ENCODE data around the gene NSF.
A peak's percentile ranks its signal among the peaks of the same experiment; 100 is the strongest.
"Not testable (repeated sequence)": the region's sequence is repeated elsewhere in the genome, so short reads cannot be mapped to it uniquely, and the experiment has no call there.

Gene NSF

GRCh38 chr17:46768896-46769295 lies 178.4 kb downstream of the NSF start:
- H3K4me1 ChIP-seq (ENCODE audit: control insufficient read depth, insufficient read depth, low read length, poor library complexity, severe bottlenecking), result peaks cover 42% of the 10 kb centered on the region
- not testable (repeated sequence) for H3K27ac ChIP-seq (ENCODE audit: low read depth, low read length, severe bottlenecking); H3K9me3 ChIP-seq (ENCODE audit: control insufficient read depth, low read length); H3K4me3 ChIP-seq (ENCODE audit: extremely low read depth, insufficient read depth, low read length, poor library complexity, severe bottlenecking)
- peaks cover 24% of the 10 kb centered on the region for H3K36me3 ChIP-seq (ENCODE audit: control insufficient read depth, insufficient read depth, low read length)
- WGBS, 2 experiments (ENCODE audit: insufficient coverage in 2 of 2), result 89 to 95% methylated on average over 12 to 13 of the region's 14 CpGs

DNA sequence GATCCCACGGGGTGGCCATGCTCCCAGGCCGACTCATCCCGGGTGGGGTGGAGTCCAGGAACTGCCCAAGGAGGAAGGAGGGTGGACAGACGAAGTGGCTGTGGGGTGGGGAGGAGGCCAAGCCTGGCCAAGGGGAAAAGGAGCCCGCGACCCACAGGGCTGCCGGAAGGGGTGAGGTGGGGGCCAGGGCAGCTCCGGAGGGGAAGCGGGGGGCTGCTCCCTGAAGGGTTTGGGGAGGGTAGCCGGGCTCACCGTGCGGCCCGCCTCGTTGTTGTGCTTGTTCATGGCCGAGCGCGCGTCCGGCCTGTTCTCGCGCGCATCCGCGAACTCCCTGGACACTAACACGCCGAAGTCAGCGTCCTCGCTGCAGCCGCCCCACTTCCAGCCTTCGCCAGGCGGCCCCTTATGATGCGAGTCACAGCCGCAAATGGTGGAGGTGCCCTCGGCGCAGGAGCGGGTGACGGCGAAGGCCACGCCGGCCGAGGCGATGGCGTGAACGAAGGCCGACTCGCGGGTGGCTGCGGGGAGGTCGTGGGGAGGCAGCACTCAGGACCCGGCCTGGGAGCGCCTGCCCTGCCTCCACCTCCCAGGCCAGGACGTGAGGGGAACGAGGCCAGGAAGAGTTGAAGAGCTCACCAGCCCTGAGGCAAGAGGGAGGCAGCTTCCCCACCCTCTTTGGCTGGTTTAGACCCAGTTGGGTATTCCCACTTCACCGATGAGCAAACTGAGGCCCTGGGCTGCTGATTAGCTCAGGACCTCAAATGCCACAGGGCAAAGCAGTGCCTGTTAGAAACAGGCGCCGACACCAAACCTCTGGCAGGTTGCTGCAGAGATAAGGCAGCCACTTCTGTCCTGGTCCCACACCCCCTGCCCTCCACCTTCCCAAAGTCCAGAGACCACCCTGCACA lies 179.3 kb downstream of the NSF start:
- 96% methylated on average over 46 to 54 of the region's 56 CpGs for WGBS, 2 experiments (ENCODE audit: insufficient coverage in 2 of 2)
- Histone ChIP-seq H3K27ac (ENCODE audit: low read depth, low read length, severe bottlenecking) (peak overlapping the region; percentile 82), H3K4me3 (ENCODE audit: extremely low read depth, insufficient read depth, low read length, poor library complexity, severe bottlenecking) (no peak overlapping the region), H3K9me3 (ENCODE audit: control insufficient read depth, low read length) (no peaks in the 10 kb centered on the region), H3K4me1 (ENCODE audit: control insufficient read depth, insufficient read depth, low read length, poor library complexity, severe bottlenecking) (peaks cover 33% of the 10 kb centered on the region), H3K36me3 (ENCODE audit: control insufficient read depth, insufficient read depth, low read length) (peaks cover 20% of the 10 kb centered on the region)

GRCh38 chr17:46770439-46770817 lies 180.0 kb downstream of the NSF start:
- Histone ChIP-seq H3K4me1 (ENCODE audit: control insufficient read depth, insufficient read depth, low read length, poor library complexity, severe bottlenecking) (peaks cover 26% of the 10 kb centered on the region), H3K4me3 (ENCODE audit: extremely low read depth, insufficient read depth, low read length, poor library complexity, severe bottlenecking) (peak overlapping the region; percentile 46), H3K9me3 (ENCODE audit: control insufficient read depth, low read length) (no peaks in the 10 kb centered on the region), H3K36me3 (ENCODE audit: control insufficient read depth, insufficient read depth, low read length) (peaks cover 16% of the 10 kb centered on the region), H3K27ac (ENCODE audit: low read depth, low read length, severe bottlenecking) (peak overlapping the region; percentile 82)
- WGBS, 2 experiments (ENCODE audit: insufficient coverage in 2 of 2), result 78 to 85% methylated on average over 8 to 13 of the region's 14 CpGs

- H3K9me3 ChIP-seq (ENCODE audit: control insufficient read depth, low read length), result no peaks in the 10 kb centered on the region
- H3K27ac ChIP-seq (ENCODE audit: low read depth, low read length, severe bottlenecking), result peak overlapping the region; percentile 82
- peak overlapping the region; percentile 46 for H3K4me3 ChIP-seq (ENCODE audit: extremely low read depth, insufficient read depth, low read length, poor library complexity, severe bottlenecking)
- peaks cover 25% of the 10 kb centered on the region for H3K4me1 ChIP-seq (ENCODE audit: control insufficient read depth, insufficient read depth, low read length, poor library complexity, severe bottlenecking)
- WGBS, 2 experiments (ENCODE audit: insufficient coverage in 2 of 2), result 7 to 9% methylated on average over 51 to 55 of the region's 73 CpGs
- peaks cover 17% of the 10 kb centered on the region for H3K36me3 ChIP-seq (ENCODE audit: control insufficient read depth, insufficient read depth, low read length)
These were observed 180.5 kb downstream of the NSF start for GRCh38 chr17:46770818-46771560.

DNA sequence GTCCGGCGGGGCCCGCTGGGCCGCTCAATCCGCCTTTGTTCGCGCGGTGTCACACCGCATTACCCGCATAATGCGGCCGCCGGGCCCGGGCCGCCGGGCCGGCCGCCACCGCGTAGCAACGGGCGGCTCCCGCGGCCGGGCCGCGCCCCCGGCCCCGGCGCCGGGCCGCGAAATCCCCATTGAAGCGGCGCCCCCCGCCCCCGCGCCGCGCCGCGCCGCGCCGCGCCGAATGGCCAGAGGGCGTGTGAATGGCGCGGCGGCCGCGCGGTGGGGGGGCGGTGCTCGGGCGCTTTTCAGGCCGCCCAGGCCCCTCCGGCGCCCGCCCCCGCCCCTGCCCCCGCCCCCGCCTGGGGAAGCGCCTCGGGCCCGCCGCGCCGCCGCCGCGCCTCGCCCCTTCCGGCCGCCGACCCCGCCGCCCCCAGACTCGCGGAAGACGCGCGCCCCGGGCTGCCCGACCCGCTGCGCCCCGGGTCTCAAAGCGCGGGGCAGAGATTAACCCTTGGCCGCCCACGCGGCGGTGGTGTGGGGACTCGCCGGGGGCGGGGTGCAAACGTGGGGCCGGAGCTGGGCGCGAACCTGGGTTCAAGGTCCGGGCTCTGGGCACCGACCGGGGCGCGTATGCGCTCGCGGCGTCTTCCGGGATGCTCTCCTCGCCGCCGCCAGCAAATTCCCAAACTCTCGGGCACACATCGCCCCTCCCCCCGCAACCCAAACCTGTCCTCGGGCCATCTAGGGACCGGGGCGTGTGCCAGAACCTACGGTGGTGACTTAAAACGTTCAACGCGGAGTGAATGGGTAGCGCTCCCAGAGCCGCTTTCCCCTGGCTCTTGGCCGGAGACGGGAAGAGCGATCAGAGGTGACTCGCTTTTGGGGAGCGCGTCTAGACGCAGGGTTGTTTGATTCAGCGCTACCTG lies 181.3 kb downstream of the NSF start:
- WGBS, 2 experiments (ENCODE audit: insufficient coverage in 2 of 2), result 1% methylated on average over 101 to 112 of the region's 135 CpGs
- Histone ChIP-seq H3K9me3 (ENCODE audit: control insufficient read depth, low read length) (no peaks in the 10 kb centered on the region), H3K36me3 (ENCODE audit: control insufficient read depth, insufficient read depth, low read length) (peaks cover 18% of the 10 kb centered on the region), H3K4me3 (ENCODE audit: extremely low read depth, insufficient read depth, low read length, poor library complexity, severe bottlenecking) (peak overlapping the region; percentile 46), H3K4me1 (ENCODE audit: control insufficient read depth, insufficient read depth, low read length, poor library complexity, severe bottlenecking) (peaks cover 24% of the 10 kb centered on the region), H3K27ac (ENCODE audit: low read depth, low read length, severe bottlenecking) (peak overlapping the region; percentile 82)

DNA sequence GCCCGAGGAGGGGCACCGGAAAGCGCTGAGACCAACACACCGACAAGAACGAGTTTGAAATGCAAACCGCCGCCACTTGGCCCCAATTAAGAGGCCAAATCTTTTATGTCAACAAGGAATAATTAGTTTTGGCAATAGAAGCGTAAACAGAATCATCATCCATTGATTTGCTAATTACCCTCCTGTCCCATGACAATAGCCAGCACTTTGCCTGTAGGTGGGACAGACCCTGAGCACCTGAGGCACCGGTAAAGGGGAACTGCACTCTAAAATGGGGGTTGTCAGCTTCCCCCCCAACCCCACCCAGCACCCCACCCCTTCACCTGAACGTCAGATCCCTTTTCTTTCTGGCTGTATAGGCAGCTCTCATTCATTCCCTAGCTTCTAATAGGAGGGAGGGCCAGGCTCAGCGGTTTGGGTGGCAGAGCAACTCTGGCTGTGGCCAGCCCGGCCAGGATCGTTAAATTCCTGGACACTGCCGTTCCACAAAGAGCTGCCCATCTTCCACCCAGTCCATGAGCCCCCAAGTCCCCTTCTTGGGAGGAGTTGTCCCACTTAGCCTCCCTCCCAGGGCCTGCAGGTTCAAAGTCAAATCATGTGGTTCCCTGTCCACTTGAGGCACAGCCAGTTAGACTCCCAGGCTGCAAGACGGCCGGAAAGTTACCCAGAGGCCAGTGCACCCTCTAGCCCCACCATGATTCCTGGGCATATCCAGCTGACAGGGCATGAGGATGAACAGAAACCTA lies 182.2 kb downstream of the NSF start:
- Histone ChIP-seq H3K9me3 (ENCODE audit: control insufficient read depth, low read length) (no peaks in the 10 kb centered on the region), H3K4me1 (ENCODE audit: control insufficient read depth, insufficient read depth, low read length, poor library complexity, severe bottlenecking) (peaks cover 18% of the 10 kb centered on the region), H3K27ac (ENCODE audit: low read depth, low read length, severe bottlenecking) (peak overlapping the region; percentile 62), H3K36me3 (ENCODE audit: control insufficient read depth, insufficient read depth, low read length) (peaks cover 18% of the 10 kb centered on the region), H3K4me3 (ENCODE audit: extremely low read depth, insufficient read depth, low read length, poor library complexity, severe bottlenecking) (peak overlapping the region; percentile 45)
- 11 to 31% methylated on average over 9 to 10 of the region's 16 CpGs for WGBS, 2 experiments (ENCODE audit: insufficient coverage in 2 of 2)

DNA sequence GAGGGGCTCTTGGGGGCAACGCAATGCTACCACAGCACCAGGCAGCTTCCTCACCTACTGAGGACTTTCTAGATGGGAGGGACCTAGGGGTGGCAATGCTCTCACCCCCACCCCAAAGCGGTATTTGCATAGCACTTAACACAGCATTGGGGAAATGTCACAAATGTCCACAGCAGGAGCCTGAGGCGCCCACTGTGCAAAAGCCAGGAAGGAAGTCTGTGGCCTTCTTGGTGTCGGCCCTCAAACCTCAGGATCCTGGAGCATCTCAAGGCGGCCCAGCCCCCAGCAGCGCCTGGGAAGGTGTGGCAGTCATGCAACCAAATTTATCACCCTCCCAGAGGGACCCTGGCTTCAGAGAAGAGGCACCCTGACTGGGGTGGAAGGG lies 182.7 kb downstream of the NSF start:
- H3K4me3 ChIP-seq (ENCODE audit: extremely low read depth, insufficient read depth, low read length, poor library complexity, severe bottlenecking), result no peak overlapping the region
- peaks cover 14% of the 10 kb centered on the region for H3K36me3 ChIP-seq (ENCODE audit: control insufficient read depth, insufficient read depth, low read length)
- H3K9me3 ChIP-seq (ENCODE audit: control insufficient read depth, low read length), result no peaks in the 10 kb centered on the region
- 32 to 35% methylated on average over 5 of the region's 6 CpGs for whole genome bisulfite sequencing, 2 experiments (ENCODE audit: insufficient coverage in 2 of 2)
- no peak overlapping the region for H3K27ac ChIP-seq (ENCODE audit: low read depth, low read length, severe bottlenecking)
- peaks cover 18% of the 10 kb centered on the region for H3K4me1 ChIP-seq (ENCODE audit: control insufficient read depth, insufficient read depth, low read length, poor library complexity, severe bottlenecking)

DNA sequence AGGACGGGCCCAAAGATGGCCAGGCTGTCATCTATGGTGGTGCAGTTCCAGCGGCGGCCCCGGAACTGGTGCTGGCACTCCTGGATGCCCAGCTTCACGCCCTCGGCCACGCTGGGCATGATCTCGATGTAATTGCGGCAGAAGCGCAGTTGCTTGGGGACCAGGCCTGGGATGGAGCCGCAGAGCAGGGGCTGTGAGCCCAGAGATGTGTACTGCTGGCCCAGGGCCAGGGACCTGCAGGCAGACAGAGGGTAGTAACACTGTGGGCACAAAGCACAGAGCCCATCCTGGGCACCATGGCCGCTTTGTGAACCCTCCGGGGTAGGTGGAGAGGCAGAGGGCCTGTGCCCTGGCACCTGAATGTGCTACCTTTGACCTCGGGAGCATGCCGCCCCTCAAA lies 183.2 kb downstream of the NSF start:
- peaks cover 18% of the 10 kb centered on the region for H3K4me1 ChIP-seq (ENCODE audit: control insufficient read depth, insufficient read depth, low read length, poor library complexity, severe bottlenecking)
- no peak overlapping the region for H3K4me3 ChIP-seq (ENCODE audit: extremely low read depth, insufficient read depth, low read length, poor library complexity, severe bottlenecking)
- no peaks in the 10 kb centered on the region for H3K9me3 ChIP-seq (ENCODE audit: control insufficient read depth, low read length)
- peaks cover 11% of the 10 kb centered on the region for H3K36me3 ChIP-seq (ENCODE audit: control insufficient read depth, insufficient read depth, low read length)
- WGBS, 2 experiments (ENCODE audit: insufficient coverage in 2 of 2), result 74 to 80% methylated on average over 12 to 15 of the region's 15 CpGs
- H3K27ac ChIP-seq (ENCODE audit: low read depth, low read length, severe bottlenecking), result no peak overlapping the region

DNA sequence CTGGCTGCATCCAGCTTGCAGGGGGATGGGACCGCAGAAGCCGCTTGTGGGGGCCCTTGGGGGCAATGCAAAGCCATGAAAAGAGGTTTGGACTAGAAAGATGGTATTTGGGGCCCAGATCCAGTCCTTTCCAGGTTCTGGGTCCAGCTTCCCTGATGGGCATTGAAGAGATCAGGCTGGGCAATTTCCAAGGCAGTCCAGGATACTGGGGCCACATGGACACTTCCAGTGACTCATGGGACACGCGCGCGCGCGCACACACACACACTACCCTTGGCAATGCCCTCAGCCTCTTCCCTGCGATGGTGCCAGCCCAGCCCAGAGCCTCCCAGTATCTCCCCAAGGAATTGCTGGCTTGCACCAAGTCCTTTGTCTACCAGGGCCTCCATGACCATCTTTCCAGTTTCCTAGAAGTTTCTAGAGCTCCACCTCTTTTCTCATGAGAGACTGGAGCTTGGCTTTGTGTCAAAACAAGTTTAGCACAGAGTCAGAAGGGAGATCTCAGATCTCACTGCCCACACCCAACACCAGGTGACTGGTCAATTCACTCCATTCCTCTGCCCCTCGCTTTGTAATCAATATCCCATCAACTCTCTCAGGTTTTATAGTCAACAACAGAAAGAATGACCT lies 183.8 kb downstream of the NSF start:
- H3K36me3 ChIP-seq (ENCODE audit: control insufficient read depth, insufficient read depth, low read length), result peaks cover 6% of the 10 kb centered on the region
- H3K9me3 ChIP-seq (ENCODE audit: control insufficient read depth, low read length), result no peaks in the 10 kb centered on the region
- peaks cover 18% of the 10 kb centered on the region for H3K4me1 ChIP-seq (ENCODE audit: control insufficient read depth, insufficient read depth, low read length, poor library complexity, severe bottlenecking)
- 91 to 94% methylated on average over 3 to 9 of the region's 10 CpGs for WGBS, 2 experiments (ENCODE audit: insufficient coverage in 2 of 2)
- no peak overlapping the region for H3K27ac ChIP-seq (ENCODE audit: low read depth, low read length, severe bottlenecking)
- no peak overlapping the region for H3K4me3 ChIP-seq (ENCODE audit: extremely low read depth, insufficient read depth, low read length, poor library complexity, severe bottlenecking)
